ENCODE data around the gene ZNF483. TPM values are rescaled to one million over a fixed set of nuclear protein-coding genes. Genes with fewer than 3 reads are reported as not detected.

ZNF483 gene
- total RNA-seq, 1 experiment from 2014 or later: not detected

GRCh38 chr9:111601237-111602018 lies 76.4 kb downstream of the ZNF483 start:
- Mint-ChIP-seq H3K27ac (ENCODE audit: unreplicated experiment) (no peak overlapping the region), H3K27me3 (ENCODE audit: unreplicated experiment) (no peaks in the 10 kb centered on the region), H3K9me3 (ENCODE audit: low read depth, unreplicated experiment) (no peaks in the 10 kb centered on the region), H3K4me3 (ENCODE audit: low read depth, unreplicated experiment) (no peak overlapping the region), H3K4me1 (ENCODE audit: low read depth, unreplicated experiment) (peaks cover 31% of the 10 kb centered on the region), H3K36me3 (ENCODE audit: insufficient read depth, unreplicated experiment) (peaks cover 22% of the 10 kb centered on the region)
- intact Hi-C loops (cut with micrococcal nuclease; ENCODE audit: unreplicated experiment): no loop called here
- TF ChIP-seq CTCF (IDR thresholded peaks at IDR 0.05; ENCODE audit: unreplicated experiment): no peak
- no peak for DNase-seq
- no TSS peak for BruUV-seq (replicated peaks)
- CTCF ChIA-PET: no interaction called here

DNA sequence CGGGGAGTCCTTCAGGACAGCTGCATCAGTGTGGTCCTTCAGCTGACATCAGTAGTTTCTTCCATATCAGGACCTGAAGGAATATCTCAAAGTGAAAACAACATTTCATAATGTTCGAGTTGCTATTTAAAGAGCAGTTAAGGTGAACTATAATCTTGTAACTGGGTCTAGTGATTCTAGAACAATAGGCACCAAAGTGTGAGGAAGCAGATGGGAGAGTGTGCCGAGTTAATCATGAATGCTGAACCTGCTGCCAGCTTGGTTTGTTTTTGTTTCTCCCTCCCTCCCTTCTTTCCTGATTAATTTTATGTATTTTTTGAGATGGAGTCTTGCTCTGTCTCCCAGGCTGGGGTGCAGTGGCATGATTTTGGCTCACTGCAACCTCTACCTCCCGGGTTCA lies 78.1 kb downstream of the ZNF483 start:
- CTCF ChIA-PET: no interaction called here
- no peaks in the 10 kb centered on the region for H3K27me3 Mint-ChIP-seq (ENCODE audit: unreplicated experiment)
- H3K4me3 Mint-ChIP-seq (ENCODE audit: low read depth, unreplicated experiment): no peak overlapping the region
- H3K27ac Mint-ChIP-seq (ENCODE audit: unreplicated experiment): no peak overlapping the region
- intact Hi-C loops (cut with micrococcal nuclease; ENCODE audit: unreplicated experiment): no loop called here
- peaks cover 18% of the 10 kb centered on the region for H3K36me3 Mint-ChIP-seq (ENCODE audit: insufficient read depth, unreplicated experiment)
- no TSS peak for BruUV-seq (replicated peaks)
- no peak for TF ChIP-seq CTCF (IDR thresholded peaks at IDR 0.05; ENCODE audit: unreplicated experiment)
- no peak for DNase-seq
- peaks cover 31% of the 10 kb centered on the region for H3K4me1 Mint-ChIP-seq (ENCODE audit: low read depth, unreplicated experiment)
- H3K9me3 Mint-ChIP-seq (ENCODE audit: low read depth, unreplicated experiment): no peaks in the 10 kb centered on the region

GRCh38 chr9:111604054-111604615 lies 79.2 kb downstream of the ZNF483 start:
- no peak overlapping the region for H3K4me3 Mint-ChIP-seq (ENCODE audit: low read depth, unreplicated experiment)
- no peak for TF ChIP-seq CTCF (IDR thresholded peaks at IDR 0.05; ENCODE audit: unreplicated experiment)
- H3K9me3 Mint-ChIP-seq (ENCODE audit: low read depth, unreplicated experiment): no peaks in the 10 kb centered on the region
- peaks cover 7% of the 10 kb centered on the region for H3K36me3 Mint-ChIP-seq (ENCODE audit: insufficient read depth, unreplicated experiment)
- CTCF ChIA-PET: interaction anchor here (1.0 to 1.2 kb wide), 2 partner anchors 9 to 17 kb away, joined by 4 to 8 read pairs; no protein-coding TSS in a partner anchor
- H3K4me1 Mint-ChIP-seq (ENCODE audit: low read depth, unreplicated experiment): peaks cover 31% of the 10 kb centered on the region
- H3K27me3 Mint-ChIP-seq (ENCODE audit: unreplicated experiment): no peaks in the 10 kb centered on the region
- no peak overlapping the region for H3K27ac Mint-ChIP-seq (ENCODE audit: unreplicated experiment)
- intact Hi-C loops (cut with micrococcal nuclease; ENCODE audit: unreplicated experiment): no loop called here
- no peak for DNase-seq
- BruUV-seq (replicated peaks): no TSS peak

- CTCF ChIA-PET: interaction anchor here (0.5 to 1.4 kb wide), 4 partner anchors 8 to 16 kb away, joined by 4 to 8 read pairs (median 6); no protein-coding TSS in a partner anchor
- peak overlapping the region; percentile 21 for H3K27ac Mint-ChIP-seq (ENCODE audit: unreplicated experiment)
- H3K9me3 Mint-ChIP-seq (ENCODE audit: low read depth, unreplicated experiment): no peaks in the 10 kb centered on the region
- intact Hi-C loops (cut with micrococcal nuclease; ENCODE audit: unreplicated experiment): no loop called here
- no peaks in the 10 kb centered on the region for H3K27me3 Mint-ChIP-seq (ENCODE audit: unreplicated experiment)
- no peaks in the 10 kb centered on the region for H3K36me3 Mint-ChIP-seq (ENCODE audit: insufficient read depth, unreplicated experiment)
- DNase-seq: no peak
- peaks cover 31% of the 10 kb centered on the region for H3K4me1 Mint-ChIP-seq (ENCODE audit: low read depth, unreplicated experiment)
- H3K4me3 Mint-ChIP-seq (ENCODE audit: low read depth, unreplicated experiment): no peak overlapping the region
- no peak for TF ChIP-seq CTCF (IDR thresholded peaks at IDR 0.05; ENCODE audit: unreplicated experiment)
- BruUV-seq (replicated peaks): no TSS peak
Measured at GRCh38 chr9:111605041-111605559, 80.1 kb downstream of the ZNF483 start.
